ENCODE results near the gene GALNT9. TPM values are rescaled to one million over a fixed set of nuclear protein-coding genes. Genes with fewer than 3 reads are reported as not detected.

The GALNT9 gene
- total RNA-seq, 1 experiment from 2014 or later = 2.6 TPM

DNA sequence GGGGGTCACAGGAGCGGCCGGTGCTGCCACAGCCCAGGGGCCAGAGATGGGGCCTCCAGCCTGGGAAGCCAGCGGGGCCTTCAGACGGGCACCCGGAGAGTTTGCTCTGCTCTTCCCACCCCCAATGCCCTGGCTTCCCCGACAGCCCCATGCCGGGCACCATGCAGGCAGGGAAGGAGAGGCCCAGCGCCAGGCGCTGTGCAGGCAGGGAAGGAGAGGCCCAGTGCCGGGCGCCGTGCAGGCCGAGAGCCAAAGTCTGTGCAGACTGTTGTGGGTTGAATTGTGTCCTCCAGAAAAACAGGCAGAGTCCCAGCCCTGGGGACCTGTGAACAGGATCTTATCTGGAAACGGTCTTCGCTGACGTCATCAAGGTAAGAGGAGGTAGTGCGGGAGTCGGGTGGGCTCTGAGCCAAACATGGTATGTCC is 34.3 kb downstream of the GALNT9 start:
- Histone ChIP-seq H3K4me2 (ENCODE audit: low read length) (no peak overlapping the region), H3K27ac (ENCODE audit: low read depth, low read length) (no peak overlapping the region), H3K27me3 (ENCODE audit: insufficient read depth, low read length) (peaks cover 24% of the 10 kb centered on the region; the same call in 1 of the 2 replicates), H3K4me3 (replicated peaks in 1 of 2; ENCODE audit: low read depth in 1 of 2, low read length in 2 of 2) (no peak overlapping the region), H3K36me3 (ENCODE audit: control insufficient read depth in 1 of 2, insufficient read depth in 2 of 2, low read length in 2 of 2) (no peaks in the 10 kb centered on the region), H3K4me1 (ENCODE audit: control insufficient read depth in 1 of 2, insufficient read depth in 2 of 2, low read length in 2 of 2) (no peaks in the 10 kb centered on the region), H3K79me2 (ENCODE audit: insufficient read depth, low read length) (no peaks in the 10 kb centered on the region), H3K9me3 (ENCODE audit: control insufficient read depth in 1 of 2, insufficient read depth in 1 of 2, low read depth in 1 of 2, low read length in 2 of 2) (peaks cover 0 to 4% of the 10 kb centered on the region in 2 experiments; a peak in 1 of 4 replicates), H2AFZ (ENCODE audit: low read depth, low read length, poor library complexity, severe bottlenecking) (no peak overlapping the region), H4K20me1 (ENCODE audit: insufficient read depth) (no peaks in the 10 kb centered on the region), H3K9ac (ENCODE audit: low read length) (no peak overlapping the region), H3K9me2 (ENCODE audit: insufficient read depth) (no peaks in the 10 kb centered on the region)
- TF ChIP-seq, protein P1, sequence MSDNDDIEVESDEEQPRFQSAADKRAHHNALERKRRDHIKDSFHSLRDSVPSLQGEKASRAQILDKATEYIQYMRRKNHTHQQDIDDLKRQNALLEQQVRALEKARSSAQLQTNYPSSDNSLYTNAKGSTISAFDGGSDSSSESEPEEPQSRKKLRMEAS (IDR thresholded peaks at IDR 0.05) = no peak
- TF ChIP-seq POLR2AphosphoS5 (IDR thresholded peaks at IDR 0.05; ENCODE audit: low read depth, low read length) = no peak
- no peak for TF ChIP-seq FOSL1 (IDR thresholded peaks at IDR 0.05; ENCODE audit: low read depth)
- no peak for TF ChIP-seq RAD21 (IDR thresholded peaks at IDR 0.05; ENCODE audit: low read depth)
- TF ChIP-seq JUND (IDR thresholded peaks at IDR 0.05) = no peak
- TF ChIP-seq, protein P2, sequence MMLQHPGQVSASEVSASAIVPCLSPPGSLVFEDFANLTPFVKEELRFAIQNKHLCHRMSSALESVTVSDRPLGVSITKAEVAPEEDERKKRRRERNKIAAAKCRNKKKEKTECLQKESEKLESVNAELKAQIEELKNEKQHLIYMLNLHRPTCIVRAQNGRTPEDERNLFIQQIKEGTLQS (IDR thresholded peaks at IDR 0.05) = no peak
- TF ChIP-seq EGR1 (IDR thresholded peaks at IDR 0.05; ENCODE audit: low read depth) = no peak
- TF ChIP-seq SIN3A (IDR thresholded peaks at IDR 0.05; ENCODE audit: low read depth) = no peak
- ATAC-seq (no peak), DNase-seq (ENCODE audit: low read depth, low spot score) (no peak)
- RAD21 ChIA-PET (ENCODE audit: low non-redundant PET in 1 of 2, low total read pairs in 2 of 2, uncharacterized antibody in 2 of 2, unreplicated experiment in 2 of 2) = no interaction called here
- CTCF ChIA-PET = no interaction called here
- intact Hi-C loops (cut with micrococcal nuclease) = no loop called here
- no TSS peak for BruUV-seq (replicated peaks)
- POLR2A ChIA-PET = interaction anchor here (0.7 kb wide), 1 partner anchor 11 kb away, joined by 3 read pairs; no protein-coding TSS in a partner anchor

- no TSS peak for BruUV-seq (replicated peaks)
- H3K27me3 ChIP-seq (ENCODE audit: insufficient read depth, low read length) = peaks cover 24% of the 10 kb centered on the region; the same call in 1 of the 2 replicates
Measured at GRCh38 chr12:132294121-132295034, 35.0 kb downstream of the GALNT9 start.

More at GRCh38 chr12:132294121-132295034, 35.0 kb downstream of the GALNT9 start:
- POLR2A ChIA-PET = interaction anchor here (0.7 kb wide), 1 partner anchor 11 kb away, joined by 3 read pairs; no protein-coding TSS in a partner anchor
- Histone ChIP-seq H3K36me3 (ENCODE audit: control insufficient read depth in 1 of 2, insufficient read depth in 2 of 2, low read length in 2 of 2) (no peaks in the 10 kb centered on the region), H2AFZ (ENCODE audit: low read depth, low read length, poor library complexity, severe bottlenecking) (no peak overlapping the region), H3K9ac (ENCODE audit: low read length) (no peak overlapping the region), H3K79me2 (ENCODE audit: insufficient read depth, low read length) (no peaks in the 10 kb centered on the region), H3K9me2 (ENCODE audit: insufficient read depth) (no peaks in the 10 kb centered on the region), H3K9me3 (ENCODE audit: control insufficient read depth in 1 of 2, insufficient read depth in 1 of 2, low read depth in 1 of 2, low read length in 2 of 2) (peaks cover 0 to 4% of the 10 kb centered on the region in 2 experiments; a peak in 1 of 4 replicates), H3K27ac (ENCODE audit: low read depth, low read length) (no peak overlapping the region), H3K4me2 (ENCODE audit: low read length) (no peak overlapping the region), H3K4me1 (ENCODE audit: control insufficient read depth in 1 of 2, insufficient read depth in 2 of 2, low read length in 2 of 2) (peaks cover 4% of the 10 kb centered on the region in 2 experiments; a peak in 3 of 4 replicates), H3K4me3 (replicated peaks in 1 of 2; ENCODE audit: low read depth in 1 of 2, low read length in 2 of 2) (no peak overlapping the region), H4K20me1 (ENCODE audit: insufficient read depth) (no peaks in the 10 kb centered on the region)
- ATAC-seq (no peak), DNase-seq (ENCODE audit: low read depth, low spot score) (no peak)
- RAD21 ChIA-PET (ENCODE audit: low non-redundant PET in 1 of 2, low total read pairs in 2 of 2, uncharacterized antibody in 2 of 2, unreplicated experiment in 2 of 2) = no interaction called here
- no peak for TF ChIP-seq ZNF274 (IDR thresholded peaks at IDR 0.05; ENCODE audit: low read depth, low read length)
- no peak for TF ChIP-seq RAD21 (IDR thresholded peaks at IDR 0.05; ENCODE audit: low read depth)
- TF ChIP-seq EZH2 (IDR thresholded peaks at IDR 0.05) = no peak
- CTCF ChIA-PET = no interaction called here
- intact Hi-C loops (cut with micrococcal nuclease) = no loop called here

Measured in HCT116 (cell line).